ENCODE measurements around the gene SAMD9L.

The SAMD9L gene

DNA sequence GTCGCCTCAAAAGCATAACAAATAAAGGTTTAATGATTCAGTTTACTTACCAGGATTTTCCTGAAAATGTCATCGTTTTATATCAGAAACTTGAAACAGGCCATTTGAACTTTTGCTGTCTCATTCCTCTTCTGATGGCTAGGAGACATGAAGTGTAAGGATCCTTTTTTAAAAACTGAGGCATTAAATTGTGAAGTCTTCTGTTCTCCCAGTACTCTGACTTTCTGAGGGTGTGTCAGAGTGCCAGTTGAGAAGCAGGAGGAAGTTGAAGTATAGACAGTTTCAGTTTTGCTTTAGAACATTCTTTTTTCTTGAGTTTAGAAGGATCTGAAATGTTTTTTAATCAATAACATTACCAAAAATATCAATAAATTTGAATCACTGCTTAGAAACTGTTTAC is at the start of gene SAMD9L:
SAMD9L (minus strand) TSS at position 242 of the 400 bp plus-strand sequence. CDS start 12,414 bp downstream, outside the sequence.
- peaks cover 2% of the 10 kb centered on the region for H3K27me3 ChIP-seq (ENCODE audit: insufficient read depth, low read length)
- no peaks in the 10 kb centered on the region for H3K9me3 ChIP-seq (ENCODE audit: low read length)
- no peaks in the 10 kb centered on the region for H3K36me3 ChIP-seq (ENCODE audit: insufficient read depth, low read length)
- no peak within 1 kb of the TSS for H3K4me3 ChIP-seq (ENCODE audit: low read length)
- H3K4me1 ChIP-seq (ENCODE audit: insufficient read depth, low read length): no peaks in the 10 kb centered on the region
- H2AFZ ChIP-seq (ENCODE audit: low read depth, low read length): no peak within 1 kb of the TSS

DNA sequence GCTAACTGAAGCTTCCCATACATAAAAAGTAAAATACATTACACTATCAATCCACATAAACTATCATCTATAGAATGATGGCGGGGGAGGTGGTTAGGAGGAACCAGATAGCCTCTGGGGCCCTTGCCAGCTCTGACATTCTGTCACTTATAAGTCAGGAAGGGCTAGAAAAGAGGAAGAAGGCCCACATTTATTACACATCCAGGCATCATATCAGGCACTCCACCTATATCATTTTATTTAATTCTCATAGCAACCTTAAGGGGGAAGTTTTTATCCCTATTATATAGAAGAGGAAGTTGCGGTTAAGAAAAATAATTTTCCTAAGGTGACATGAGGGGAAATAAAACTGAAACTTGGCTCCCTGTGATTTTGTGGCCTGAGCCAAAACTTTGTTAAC is 48.2 kb upstream of the SAMD9L start:
- Histone ChIP-seq H2AFZ (ENCODE audit: low read depth, low read length) (no peak overlapping the region), H3K4me3 (ENCODE audit: low read length) (no peak overlapping the region), H3K9me3 (ENCODE audit: low read length) (no peaks in the 10 kb centered on the region), H3K27me3 (ENCODE audit: insufficient read depth, low read length) (peaks cover 6% of the 10 kb centered on the region), H3K4me1 (ENCODE audit: insufficient read depth, low read length) (peaks cover 3% of the 10 kb centered on the region), H3K36me3 (ENCODE audit: insufficient read depth, low read length) (no peaks in the 10 kb centered on the region)

DNA sequence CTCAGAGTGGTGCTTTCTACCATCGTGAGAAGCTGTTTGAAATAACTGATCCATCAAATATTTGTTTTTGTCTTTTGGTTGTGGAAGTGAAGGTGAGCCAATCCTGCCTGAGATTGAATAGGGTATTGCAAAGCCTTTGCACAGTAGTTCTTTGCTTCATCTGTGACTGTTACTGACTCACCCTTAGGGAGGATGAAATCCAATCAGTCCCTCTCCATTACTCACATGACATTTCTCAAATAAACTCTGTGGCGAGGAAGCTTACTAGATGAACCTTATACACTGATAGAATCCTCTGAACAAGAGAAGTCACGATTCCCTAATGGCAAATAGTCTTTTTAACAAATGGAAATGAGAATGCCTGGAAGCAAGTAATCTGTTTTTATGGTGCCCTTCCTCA is 46.2 kb upstream of the SAMD9L start:
- H3K9me3 ChIP-seq (ENCODE audit: low read length): no peaks in the 10 kb centered on the region
- no peaks in the 10 kb centered on the region for H3K36me3 ChIP-seq (ENCODE audit: insufficient read depth, low read length)
- H2AFZ ChIP-seq (ENCODE audit: low read depth, low read length): no peak overlapping the region
- no peak overlapping the region for H3K4me3 ChIP-seq (ENCODE audit: low read length)
- peaks cover 6% of the 10 kb centered on the region for H3K27me3 ChIP-seq (ENCODE audit: insufficient read depth, low read length)
- H3K4me1 ChIP-seq (ENCODE audit: insufficient read depth, low read length): peaks cover 2% of the 10 kb centered on the region

DNA sequence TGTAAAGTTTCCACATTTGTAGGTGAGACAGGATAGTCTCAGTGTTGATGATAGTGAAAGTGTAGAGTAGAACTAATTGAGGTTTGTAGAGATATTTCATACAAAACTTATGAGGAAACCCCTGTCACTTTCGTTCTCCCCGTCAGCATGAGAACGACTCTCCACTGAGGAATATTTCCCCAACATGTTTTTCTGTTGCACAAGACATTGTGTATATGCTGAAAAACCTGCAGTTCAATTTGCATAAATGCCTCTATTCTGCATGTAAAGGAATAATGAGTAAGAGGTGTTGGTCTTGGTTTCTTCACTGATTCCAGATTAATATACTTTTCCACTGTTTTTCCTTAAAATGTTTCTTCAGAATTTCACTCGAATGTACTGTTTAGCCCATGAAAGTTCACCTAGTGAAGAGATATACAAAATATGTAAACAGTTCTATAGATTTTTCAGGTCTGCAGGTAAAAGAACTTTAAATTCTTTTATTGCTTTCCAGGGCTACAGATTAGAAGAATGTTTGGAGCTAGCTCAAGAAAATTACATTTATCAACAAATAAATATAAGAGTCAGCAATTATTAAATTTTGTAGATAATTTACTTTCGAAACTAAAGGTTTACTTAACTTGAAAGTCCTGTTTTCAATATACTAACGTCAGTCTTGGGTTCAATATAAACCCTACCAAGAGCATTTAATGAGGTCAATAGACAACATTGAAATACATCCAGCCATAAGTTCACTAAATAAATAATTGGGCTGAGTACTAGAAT is 40.9 kb upstream of the SAMD9L start:
- Histone ChIP-seq H3K36me3 (ENCODE audit: insufficient read depth, low read length) (no peaks in the 10 kb centered on the region), H3K27me3 (ENCODE audit: insufficient read depth, low read length) (peaks cover 3% of the 10 kb centered on the region), H3K4me1 (ENCODE audit: insufficient read depth, low read length) (no peaks in the 10 kb centered on the region), H3K4me3 (ENCODE audit: low read length) (no peak overlapping the region), H3K9me3 (ENCODE audit: low read length) (no peaks in the 10 kb centered on the region), H2AFZ (ENCODE audit: low read depth, low read length) (no peak overlapping the region)

DNA sequence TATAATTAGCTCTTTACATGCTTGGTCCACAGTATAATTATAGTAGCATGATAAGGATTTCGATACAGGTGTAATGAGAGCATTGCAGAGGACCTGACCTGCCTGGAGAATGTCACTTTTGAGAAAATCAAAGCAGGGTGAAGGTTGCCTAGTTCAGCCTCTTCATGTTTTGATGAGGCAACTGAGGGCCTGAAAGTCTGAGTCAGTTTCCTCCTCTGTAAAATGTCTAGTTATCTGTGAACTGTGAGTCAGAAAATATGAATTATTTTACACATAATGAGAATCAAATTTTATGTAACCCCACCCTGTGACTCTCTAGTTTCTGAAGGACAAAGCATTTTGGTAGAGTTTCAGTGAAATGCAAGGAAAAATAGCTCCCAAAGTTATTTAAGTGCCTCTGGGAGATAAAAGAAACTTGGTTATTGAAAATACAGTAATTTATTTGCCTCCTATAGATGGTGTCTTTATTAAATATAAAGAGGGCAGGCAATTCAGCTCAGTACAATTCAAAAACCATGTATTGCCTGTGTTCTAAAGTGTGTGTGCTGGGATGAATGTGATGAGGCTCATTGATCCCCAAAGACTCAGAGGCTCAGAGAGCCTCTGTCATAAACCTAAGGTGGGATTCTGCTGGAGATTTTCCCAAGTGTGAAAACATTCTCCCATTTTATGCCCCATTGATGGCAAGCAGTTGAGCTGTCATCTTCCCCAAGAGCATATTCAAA is 37.3 kb upstream of the SAMD9L start:
- H3K4me3 ChIP-seq (ENCODE audit: low read length): no peak overlapping the region
- no peaks in the 10 kb centered on the region for H3K9me3 ChIP-seq (ENCODE audit: low read length)
- no peaks in the 10 kb centered on the region for H3K27me3 ChIP-seq (ENCODE audit: insufficient read depth, low read length)
- no peaks in the 10 kb centered on the region for H3K36me3 ChIP-seq (ENCODE audit: insufficient read depth, low read length)
- no peak overlapping the region for H2AFZ ChIP-seq (ENCODE audit: low read depth, low read length)
- H3K4me1 ChIP-seq (ENCODE audit: insufficient read depth, low read length): no peaks in the 10 kb centered on the region

DNA sequence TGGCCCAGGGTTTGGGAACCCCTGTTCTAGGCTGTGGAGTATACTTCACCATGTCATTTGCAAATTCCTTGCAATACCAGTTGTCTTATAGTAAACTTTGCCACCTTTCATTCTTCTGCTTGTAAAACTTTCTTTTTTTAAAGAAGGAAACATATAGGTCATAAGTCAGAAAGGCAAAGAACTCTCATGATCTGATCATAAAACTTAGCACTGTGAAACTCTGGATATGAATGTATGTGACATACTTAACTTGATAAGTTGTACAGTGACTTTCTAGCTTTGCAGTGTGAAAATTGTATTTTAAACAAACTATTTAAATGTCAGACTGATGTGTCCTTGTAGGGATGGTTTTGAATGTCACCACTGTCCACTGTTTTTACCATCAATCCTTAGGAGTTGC is 31.0 kb upstream of the SAMD9L start:
- Histone ChIP-seq H3K4me3 (ENCODE audit: low read length) (no peak overlapping the region), H3K9me3 (ENCODE audit: low read length) (no peaks in the 10 kb centered on the region), H3K27me3 (ENCODE audit: insufficient read depth, low read length) (no peaks in the 10 kb centered on the region), H3K4me1 (ENCODE audit: insufficient read depth, low read length) (no peaks in the 10 kb centered on the region), H3K36me3 (ENCODE audit: insufficient read depth, low read length) (no peaks in the 10 kb centered on the region), H2AFZ (ENCODE audit: low read depth, low read length) (no peak overlapping the region)

DNA sequence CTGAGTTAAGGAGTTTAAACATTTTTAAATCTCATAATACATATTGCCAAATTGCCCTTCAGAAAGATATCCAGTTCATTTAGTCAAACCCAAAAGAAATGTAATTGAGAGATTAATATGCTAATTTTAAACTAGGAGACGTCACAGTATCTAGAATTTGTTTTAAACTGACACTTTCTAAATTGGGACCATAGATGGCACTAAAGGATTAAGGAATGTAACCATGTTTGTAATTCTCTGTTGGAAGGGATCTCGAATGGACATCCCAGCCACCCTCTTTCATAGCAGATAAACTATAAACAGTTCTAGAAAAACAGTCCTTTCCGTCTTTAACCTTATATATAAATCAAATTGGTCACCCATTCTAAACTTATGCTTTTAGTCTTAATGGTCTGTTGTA is 30.0 kb upstream of the SAMD9L start:
- H3K27me3 ChIP-seq (ENCODE audit: insufficient read depth, low read length): no peaks in the 10 kb centered on the region
- no peak overlapping the region for H3K4me3 ChIP-seq (ENCODE audit: low read length)
- no peaks in the 10 kb centered on the region for H3K36me3 ChIP-seq (ENCODE audit: insufficient read depth, low read length)
- H3K9me3 ChIP-seq (ENCODE audit: low read length): no peaks in the 10 kb centered on the region
- H3K4me1 ChIP-seq (ENCODE audit: insufficient read depth, low read length): no peaks in the 10 kb centered on the region
- no peak overlapping the region for H2AFZ ChIP-seq (ENCODE audit: low read depth, low read length)

DNA sequence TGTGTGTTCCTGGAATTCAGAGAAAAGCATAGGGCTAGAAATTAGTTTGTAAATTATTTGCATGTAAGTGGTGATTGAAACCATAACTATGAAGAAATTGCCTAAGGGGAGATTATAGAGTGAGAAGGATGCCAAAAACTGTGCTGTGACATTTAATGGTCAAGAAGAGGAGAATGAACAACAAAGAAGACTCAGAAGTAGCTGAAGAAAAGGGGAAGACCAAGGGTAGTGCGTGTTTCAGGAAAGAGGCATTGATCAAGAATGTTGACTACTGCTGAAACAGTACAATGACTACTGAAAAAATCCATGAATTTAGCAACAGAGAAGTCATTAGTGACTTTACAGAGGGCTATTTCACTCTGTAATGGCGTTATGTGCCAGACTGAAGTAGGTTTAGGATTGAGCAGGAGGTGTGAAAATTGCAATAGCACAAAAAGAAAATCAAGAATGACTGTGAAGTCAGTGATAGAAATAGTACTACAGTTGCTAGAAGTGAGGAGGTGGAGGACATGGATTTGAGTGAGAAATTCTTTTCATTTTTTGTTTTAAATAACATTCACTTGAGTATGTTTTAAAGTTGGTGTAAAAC is 28.9 kb upstream of the SAMD9L start:
- no peaks in the 10 kb centered on the region for H3K4me1 ChIP-seq (ENCODE audit: insufficient read depth, low read length)
- no peaks in the 10 kb centered on the region for H3K36me3 ChIP-seq (ENCODE audit: insufficient read depth, low read length)
- H3K4me3 ChIP-seq (ENCODE audit: low read length): no peak overlapping the region
- H3K9me3 ChIP-seq (ENCODE audit: low read length): peaks cover 1% of the 10 kb centered on the region
- no peaks in the 10 kb centered on the region for H3K27me3 ChIP-seq (ENCODE audit: insufficient read depth, low read length)
- no peak overlapping the region for H2AFZ ChIP-seq (ENCODE audit: low read depth, low read length)

DNA sequence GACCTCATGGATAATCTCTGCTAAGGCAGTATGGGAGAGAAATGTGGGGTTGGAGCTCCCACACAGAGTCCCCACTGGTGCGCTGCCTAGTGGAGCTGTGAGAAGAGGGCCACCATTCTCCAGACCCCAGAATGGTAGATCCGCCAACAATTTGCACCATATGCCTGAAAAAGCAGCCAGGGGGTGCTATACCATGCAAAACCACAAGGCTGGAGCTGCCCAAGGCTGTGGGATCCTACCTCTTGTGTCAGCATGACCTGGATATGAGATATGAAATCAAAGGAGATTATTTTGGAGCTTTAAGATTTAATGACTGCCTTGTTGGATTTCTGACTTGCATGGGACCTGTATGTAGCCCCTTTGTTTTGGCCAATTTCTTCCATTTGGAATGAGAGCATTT is 27.0 kb upstream of the SAMD9L start:
- Histone ChIP-seq H3K4me1 (ENCODE audit: insufficient read depth, low read length) (no peaks in the 10 kb centered on the region), H3K4me3 (ENCODE audit: low read length) (no peak overlapping the region), H3K36me3 (ENCODE audit: insufficient read depth, low read length) (no peaks in the 10 kb centered on the region), H2AFZ (ENCODE audit: low read depth, low read length) (no peak overlapping the region), H3K27me3 (ENCODE audit: insufficient read depth, low read length) (no peaks in the 10 kb centered on the region), H3K9me3 (ENCODE audit: low read length) (peaks cover 4% of the 10 kb centered on the region)

DNA sequence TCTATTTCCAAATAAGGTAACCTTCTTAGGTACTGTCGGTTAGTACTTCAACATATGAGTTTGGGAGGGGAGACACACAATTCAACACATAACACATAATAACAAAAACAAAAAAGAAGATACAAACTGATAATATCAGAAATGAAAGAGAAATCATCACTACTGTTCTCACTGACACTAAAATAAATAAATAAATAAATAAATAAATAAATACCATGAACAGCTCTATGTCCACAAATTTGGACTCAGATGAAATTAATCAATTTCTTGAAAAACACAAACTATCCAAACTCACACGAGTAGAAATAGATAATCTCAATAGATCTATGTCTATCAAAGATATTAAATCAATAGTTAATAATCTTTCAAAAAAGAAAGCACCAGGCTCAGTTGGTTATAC is 24.5 kb upstream of the SAMD9L start:
- Histone ChIP-seq H3K27me3 (ENCODE audit: insufficient read depth, low read length) (no peaks in the 10 kb centered on the region), H3K4me3 (ENCODE audit: low read length) (no peak overlapping the region), H3K36me3 (ENCODE audit: insufficient read depth, low read length) (no peaks in the 10 kb centered on the region), H3K9me3 (ENCODE audit: low read length) (peaks cover 6% of the 10 kb centered on the region), H2AFZ (ENCODE audit: low read depth, low read length) (no peak overlapping the region), H3K4me1 (ENCODE audit: insufficient read depth, low read length) (no peaks in the 10 kb centered on the region)

DNA sequence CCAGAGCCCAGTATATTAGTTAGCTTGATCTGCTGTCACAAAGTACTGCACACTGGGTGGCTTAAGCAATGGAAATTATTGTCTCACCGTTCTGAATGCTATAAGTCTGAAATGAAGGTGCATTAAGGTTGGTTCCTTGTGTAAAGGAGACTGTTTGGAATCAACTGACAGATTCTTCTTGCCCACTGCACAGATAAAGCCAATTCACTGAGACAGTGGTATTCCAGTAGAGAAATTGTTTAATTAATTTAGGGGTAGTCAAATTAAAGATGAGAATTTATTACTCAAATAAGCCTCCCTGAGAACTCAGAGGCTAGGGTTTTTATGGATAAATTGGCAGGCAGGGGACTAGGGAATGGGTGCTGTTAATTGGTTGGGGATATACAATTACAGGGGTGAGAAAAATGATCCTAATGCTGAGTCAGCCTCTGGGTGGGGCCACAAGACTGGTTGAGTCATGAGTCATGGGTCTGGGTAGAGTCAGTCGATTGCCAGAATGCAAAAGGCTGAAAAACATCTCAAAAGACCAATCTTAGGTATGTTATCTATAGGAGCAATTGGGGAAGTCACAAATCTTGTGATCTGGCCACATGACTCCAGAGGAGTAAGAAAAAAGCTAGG is 23.5 kb upstream of the SAMD9L start:
- H3K4me3 ChIP-seq (ENCODE audit: low read length): no peak overlapping the region
- peaks cover 6% of the 10 kb centered on the region for H3K9me3 ChIP-seq (ENCODE audit: low read length)
- H3K36me3 ChIP-seq (ENCODE audit: insufficient read depth, low read length): no peaks in the 10 kb centered on the region
- no peaks in the 10 kb centered on the region for H3K4me1 ChIP-seq (ENCODE audit: insufficient read depth, low read length)
- no peak overlapping the region for H2AFZ ChIP-seq (ENCODE audit: low read depth, low read length)
- no peaks in the 10 kb centered on the region for H3K27me3 ChIP-seq (ENCODE audit: insufficient read depth, low read length)

DNA sequence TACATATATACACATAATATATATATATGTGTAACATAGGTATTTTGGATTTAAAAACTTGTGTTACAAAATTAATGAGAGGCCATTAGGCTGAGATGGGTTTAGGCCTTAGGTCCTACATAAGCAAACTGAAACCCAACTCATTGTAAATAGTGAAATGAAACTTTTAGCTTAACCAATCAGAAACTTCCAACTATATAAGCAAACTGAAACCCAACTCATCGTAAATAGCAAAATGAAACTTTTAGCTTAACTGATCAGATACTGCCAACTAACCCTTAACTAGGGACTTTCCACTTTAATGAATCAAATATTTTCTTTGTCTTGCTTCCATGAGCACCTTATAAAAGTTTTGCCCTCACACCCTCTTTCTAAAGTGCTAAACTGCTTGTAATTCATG is 17.3 kb upstream of the SAMD9L start:
- Histone ChIP-seq H3K9me3 (ENCODE audit: low read length) (peaks cover 2% of the 10 kb centered on the region), H3K36me3 (ENCODE audit: insufficient read depth, low read length) (no peaks in the 10 kb centered on the region), H3K4me3 (ENCODE audit: low read length) (no peak overlapping the region), H3K4me1 (ENCODE audit: insufficient read depth, low read length) (no peaks in the 10 kb centered on the region), H3K27me3 (ENCODE audit: insufficient read depth, low read length) (peaks cover 4% of the 10 kb centered on the region), H2AFZ (ENCODE audit: low read depth, low read length) (no peak overlapping the region)

DNA sequence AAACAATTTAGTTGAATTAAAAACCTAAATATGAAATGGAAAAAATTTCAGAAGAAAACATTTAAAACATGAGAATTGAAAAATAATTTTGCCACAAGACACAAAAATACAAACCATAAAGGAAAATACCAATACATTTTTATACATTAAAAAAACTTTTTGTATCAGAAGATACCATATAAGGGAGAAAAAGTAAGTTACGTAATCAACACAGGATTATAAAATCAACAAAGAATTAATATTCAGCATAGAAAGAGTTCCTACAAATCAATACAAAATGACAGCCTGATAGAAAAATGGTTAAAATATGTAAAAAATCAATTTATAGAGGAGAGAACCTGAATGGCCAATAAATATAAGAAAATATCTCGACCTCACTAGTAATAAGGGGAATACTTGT is 16.6 kb upstream of the SAMD9L start:
- no peak overlapping the region for H3K4me3 ChIP-seq (ENCODE audit: low read length)
- no peaks in the 10 kb centered on the region for H3K4me1 ChIP-seq (ENCODE audit: insufficient read depth, low read length)
- no peaks in the 10 kb centered on the region for H3K9me3 ChIP-seq (ENCODE audit: low read length)
- no peak overlapping the region for H2AFZ ChIP-seq (ENCODE audit: low read depth, low read length)
- H3K36me3 ChIP-seq (ENCODE audit: insufficient read depth, low read length): no peaks in the 10 kb centered on the region
- peaks cover 4% of the 10 kb centered on the region for H3K27me3 ChIP-seq (ENCODE audit: insufficient read depth, low read length)
